H1 (cell line): Measurements from ENCODE around the gene SMIM28. TPM values are rescaled to one million over a fixed set of nuclear protein-coding genes. Genes with fewer than 3 reads are reported as not detected.

Experiments used
- CTCF ChIA-PET: fragments of 300-600 bp; sonication (Branson Sonifier 250); formaldehyde crosslinking; loops from one replicate; lab custom pipeline; 2021; ENCODE audit not compliant: partially characterized antibody; lab: Charles Lee
- POLR2A ChIA-PET: fragments of 300-600 bp; sonication (Branson Sonifier 250); formaldehyde crosslinking; loops from one replicate; lab custom pipeline; 2021; ENCODE audit warnings: inconsistent platforms; ENCODE audit not compliant: partially characterized antibody; lab: Charles Lee
- DNase-seq, 2 experiments: peaks; one replicate each; pipeline versions ENCODE4 v3.0.0 to v3.0.0-alpha.2; 2010 to 2022; ENCODE audit warnings: low spot score in 2 of 2, low read depth in 1 of 2, mixed read lengths in 1 of 2
- FAIRE-seq: peaks from 2 replicates; lab custom pipeline; 2011; peaks lifted over from hg19 to GRCh38; lab: Jason Lieb, UNC
- H2AFZ ChIP-seq: 2 replicates; pipeline ENCODE4 v1.8.1; 2012; ENCODE audit warnings: low read length, inconsistent platforms
- H2AK5ac ChIP-seq: 2 replicates; pipeline ENCODE4 v1.6.1; 2013; ENCODE audit warnings: low read depth, low read length
- H2BK120ac ChIP-seq: replicated peaks from 2 replicates; pipeline ENCODE3; 2013; ENCODE audit warnings: low read depth, low read length, inconsistent platforms
- H2BK12ac ChIP-seq: 2 replicates; pipeline ENCODE4 v1.6.1; 2013; ENCODE audit warnings: low read depth, low read length
- H2BK15ac ChIP-seq: 2 replicates; pipeline ENCODE4 v1.6.1; 2013; ENCODE audit warnings: low read length
- H2BK20ac ChIP-seq: 2 replicates; pipeline ENCODE4 v1.6.1; 2013; ENCODE audit warnings: low read length
- H2BK5ac ChIP-seq: 2 replicates; pipeline ENCODE4 v1.6.1; 2013; ENCODE audit warnings: low read depth, low read length
- H3K14ac ChIP-seq: 2 replicates; pipeline ENCODE4 v1.6.1; 2013; ENCODE audit warnings: inconsistent platforms; ENCODE audit not compliant: insufficient read length
- H3K18ac ChIP-seq: 2 replicates; pipeline ENCODE4 v1.6.1; 2013; ENCODE audit warnings: low read length; ENCODE audit errors: extremely low read depth
- H3K23ac ChIP-seq: 2 replicates; pipeline ENCODE4 v1.6.1; 2013; ENCODE audit warnings: inconsistent platforms; ENCODE audit not compliant: insufficient read length
- H3K23me2 ChIP-seq: 2 replicates; pipeline ENCODE4 v1.6.1; 2013; ENCODE audit warnings: low read depth, low read length
- H3K27ac ChIP-seq: 2 replicates; pipeline ENCODE4 v1.6.1; 2011; ENCODE audit warnings: low read depth, low read length, inconsistent platforms
- H3K27me3 ChIP-seq, 4 experiments: replicated peaks in 1 of 4; 1 replicate in 1 of 4; 2 replicates in 3 of 4; pipeline versions ENCODE4 v1.6.1 to v1.8.1; 2011 to 2013; ENCODE audit warnings: low read length in 3 of 4, mild to moderate bottlenecking in 3 of 4, inconsistent platforms in 2 of 4, mixed read lengths in 2 of 4, moderate library complexity in 1 of 4; ENCODE audit not compliant: control insufficient read depth in 3 of 4, insufficient read depth in 3 of 4; ENCODE audit errors: extremely low read depth in 1 of 4
- H3K36me3 ChIP-seq, 4 experiments: 2 replicates each; pipeline versions ENCODE4 v1.6.1 to v1.8.1; 2011 to 2013; ENCODE audit warnings: mild to moderate bottlenecking in 4 of 4, low read length in 3 of 4, moderate library complexity in 2 of 4, control low read depth in 1 of 4, inconsistent platforms in 1 of 4; ENCODE audit not compliant: insufficient read depth in 4 of 4, control insufficient read depth in 2 of 4
- H3K4ac ChIP-seq: replicated peaks from 2 replicates; pipeline ENCODE3; 2013; ENCODE audit warnings: low read length, low read depth, mixed read lengths, inconsistent platforms; ENCODE audit not compliant: insufficient read length
- H3K4me1 ChIP-seq, 4 experiments: replicated peaks in 1 of 4; 1 replicate in 1 of 4; 2 replicates in 3 of 4; pipeline versions ENCODE4 v1.6.1 to v1.8.1; 2011 to 2013; ENCODE audit warnings: low read length in 3 of 4, inconsistent platforms in 2 of 4, mixed read lengths in 1 of 4; ENCODE audit not compliant: insufficient read depth in 4 of 4, control insufficient read depth in 3 of 4
- H3K4me2 ChIP-seq, 2 experiments: 2 replicates each; pipeline versions ENCODE4 v1.6.1 to v1.8.1; 2011 to 2013; ENCODE audit warnings: low read depth in 2 of 2, low read length in 2 of 2, control low read depth in 1 of 2, inconsistent platforms in 1 of 2, mild to moderate bottlenecking in 1 of 2; ENCODE audit not compliant: insufficient read depth in 1 of 2
- H3K4me3 ChIP-seq, 4 experiments: fragments of 200-600, 300-600 bp in 1 of 4; sonication (generic), shearing (Covaris generic), sonication (Bioruptor Twin) in 1 of 4; 2 replicates each; pipeline versions ENCODE4 v1.5.1 to v1.8.1; 2011 to 2016; ENCODE audit warnings: low read length in 4 of 4, low read depth in 3 of 4, control low read depth in 2 of 4, inconsistent platforms in 2 of 4, mild to moderate bottlenecking in 2 of 4, mixed read lengths in 1 of 4, moderate library complexity in 1 of 4; ENCODE audit not compliant: insufficient read depth in 2 of 4; ENCODE audit errors: extremely low read depth in 1 of 4
- H3K56ac ChIP-seq: replicated peaks from 2 replicates; pipeline ENCODE3; 2013; ENCODE audit warnings: low read depth, mild to moderate bottlenecking, mixed read lengths, low read length, inconsistent platforms; ENCODE audit not compliant: insufficient read length
- H3K79me1 ChIP-seq: 2 replicates; pipeline ENCODE4 v1.6.1; 2013; ENCODE audit warnings: low read depth, low read length, control low read depth
- H3K79me2 ChIP-seq, 2 experiments: 2 replicates each; pipeline versions ENCODE4 v1.6.1 to v1.8.1; 2012 to 2013; ENCODE audit warnings: low read length in 2 of 2, mild to moderate bottlenecking in 2 of 2, inconsistent platforms in 1 of 2; ENCODE audit not compliant: insufficient read depth in 2 of 2, control insufficient read depth in 1 of 2
- H3K9ac ChIP-seq, 4 experiments: replicated peaks in 1 of 4; 1 replicate in 1 of 4; 2 replicates in 3 of 4; pipeline versions ENCODE4 v1.6.1 to v1.8.1; 2011 to 2013; ENCODE audit warnings: low read depth in 3 of 4, low read length in 3 of 4, control low read depth in 2 of 4, mild to moderate bottlenecking in 2 of 4, moderate library complexity in 2 of 4, inconsistent platforms in 1 of 4; ENCODE audit errors: extremely low read depth in 1 of 4
- H3K9me3 ChIP-seq, 2 experiments: 2 replicates each; pipeline versions ENCODE4 v1.6.1 to v1.8.1; 2012 to 2013; ENCODE audit warnings: mild to moderate bottlenecking in 2 of 2, moderate library complexity in 2 of 2, control low read depth in 1 of 2, inconsistent platforms in 1 of 2, low read depth in 1 of 2, low read length in 1 of 2, mixed read lengths in 1 of 2; ENCODE audit not compliant: insufficient read depth in 2 of 2
- H4K20me1 ChIP-seq, 2 experiments: replicated peaks in 1 of 2; 2 replicates each; pipeline versions ENCODE3 to v1.8.1; 2011 to 2013; ENCODE audit warnings: inconsistent platforms in 2 of 2, low read length in 2 of 2, mild to moderate bottlenecking in 1 of 2; ENCODE audit not compliant: insufficient read depth in 2 of 2, control insufficient read depth in 1 of 2
- H4K5ac ChIP-seq: 2 replicates; pipeline ENCODE4 v1.6.1; 2013; ENCODE audit warnings: low read length, low read depth, mixed read lengths, inconsistent platforms; ENCODE audit not compliant: insufficient read length
- H4K8ac ChIP-seq: 2 replicates; pipeline ENCODE4 v1.8.0; 2013; ENCODE audit warnings: mild to moderate bottlenecking, moderate library complexity, low read length, inconsistent platforms; ENCODE audit not compliant: insufficient read depth; ENCODE audit errors: extremely low read depth
- H4K91ac ChIP-seq: replicated peaks from 2 replicates; pipeline ENCODE3; 2013; ENCODE audit warnings: low read length, mixed read lengths, inconsistent platforms; ENCODE audit not compliant: insufficient read length
- NANOG ChIP-seq: IDR thresholded peaks from 2 replicates; pipeline ENCODE4 v1.6.1; 2011; ENCODE audit warnings: low read length, low read depth, mild to moderate bottlenecking, inconsistent platforms; ENCODE audit not compliant: insufficient read depth, poor library complexity, severe bottlenecking
- RXRA ChIP-seq: IDR thresholded peaks from 2 replicates; pipeline ENCODE4 v1.6.1; 2011; ENCODE audit warnings: low read depth, mild to moderate bottlenecking, low read length, moderate library complexity; ENCODE audit not compliant: insufficient read depth
- SAP30 ChIP-seq: fragments of 300-600 bp; sonication (generic); IDR thresholded peaks from 2 replicates; pipeline ENCODE4 v1.7.1; 2012; ENCODE audit warnings: low read length, moderate library complexity, mild to moderate bottlenecking, inconsistent platforms; ENCODE audit not compliant: insufficient read depth, insufficient replicate concordance
- TBP ChIP-seq: IDR thresholded peaks from 2 replicates; pipeline ENCODE4 v1.6.1; 2011; ENCODE audit warnings: low read depth, low read length, improper control_type of control experiment
- WGBS, 2 experiments: shearing (Covaris generic) in 1 of 2; methylation state at CpG; one replicate each; pipeline versions ENCODE4 v1.1.6 to v1.1.7; 2013 to 2015; ENCODE audit warnings: low lambda C conversion rate in 2 of 2, mixed read lengths in 2 of 2, inconsistent platforms in 1 of 2, low coverage in 1 of 2, missing lambda C conversion rate in 1 of 2; ENCODE audit not compliant: insufficient replicate concordance in 2 of 2, insufficient coverage in 1 of 2, insufficient read length in 1 of 2; ENCODE audit errors: extremely low coverage in 1 of 2, missing lambda C conversion rate in 1 of 2; 5-methylcytosine and 5-hydroxymethylcytosine counted together
- polyA plus RNA-seq, 7 experiments: library from polyadenylated mRNA; depleted of rRNA in 3 of 7; stranded (reverse) in 5 of 7; unstranded in 2 of 7; fragments of >200 nt in 5 of 7; fragments of 200-250 nt in 2 of 7; gene quantifications; 1 replicate in 5 of 7; 2 replicates in 1 of 7; 4 replicates in 1 of 7; pipeline versions ENCODE4 v1.2.1 to v1.2.3, GENCODE V29; 2011 to 2013; ENCODE audit warnings: missing spikeins in 2 of 7, mixed read lengths in 2 of 7
- total RNA-seq: library from RNA; stranded (reverse); fragmentation: NEBNext Ultra II Directional; extraction: Animal tissue kit (Norgen Biotek cat#: 25700); gene quantifications from 2 replicates; pipeline ENCODE4 v1.2.1, GENCODE V29; 2021

The SMIM28 gene
- total and polyA plus RNA-seq, 2 of the 8 experiments (the other 6 are each of a cell fraction or from before 2014, with no cell fraction given), result not detected

DNA sequence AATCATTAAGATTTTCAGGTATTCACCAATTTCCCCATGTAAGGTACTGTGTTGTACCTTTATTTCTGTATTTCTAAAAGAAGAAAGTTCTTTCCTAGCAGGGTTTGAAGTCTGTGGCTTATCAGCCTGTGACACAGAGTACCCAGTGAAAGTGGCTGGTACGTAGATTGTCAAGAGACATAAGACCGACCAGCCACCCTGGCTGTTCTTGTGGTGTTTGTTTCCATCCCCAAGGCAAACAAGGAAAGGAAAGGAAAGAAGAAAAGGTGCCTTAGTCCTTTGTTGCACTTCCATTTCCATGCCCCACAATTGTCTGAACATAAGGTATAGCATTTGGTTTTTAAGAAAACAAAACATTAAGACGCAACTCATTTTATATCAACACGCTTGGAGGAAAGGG lies 40.6 kb upstream of the SMIM28 start:
- POLR2A ChIA-PET, result no interaction called here
- no peaks in the 10 kb centered on the region for H3K23me2 ChIP-seq
- no peak for FAIRE-seq

More for the DNA sequence above, 40.6 kb upstream of the SMIM28 start:
- no peak overlapping the region for H2BK12ac ChIP-seq
- CTCF ChIA-PET, result interaction anchor here (1.5 kb wide), 1 partner anchor 50 kb away, joined by 4 read pairs; no protein-coding TSS in a partner anchor
- H3K27ac ChIP-seq, result no peak overlapping the region
- no peaks in the 10 kb centered on the region for H4K20me1 ChIP-seq
- TF ChIP-seq TBP, result no peak
- TF ChIP-seq RXRA, result no peak
- TF ChIP-seq SAP30, result no peak
- no peak for TF ChIP-seq NANOG
- H2BK15ac ChIP-seq, result no peak overlapping the region
- H3K27me3 ChIP-seq, result no peaks in the 10 kb centered on the region
- no peak overlapping the region for H3K56ac ChIP-seq
- 90% methylated on average over 4 of the region's 4 CpGs; no CpG with 5 or more reads in 1 of the 2 experiments for WGBS, 2 experiments
- H3K23ac ChIP-seq, result no peak overlapping the region
- no peak overlapping the region for H2BK120ac ChIP-seq
- H3K4ac ChIP-seq, result no peak overlapping the region
- H3K14ac ChIP-seq, result no peak overlapping the region
- H2AFZ ChIP-seq, result no peak overlapping the region
- no peak overlapping the region for H4K5ac ChIP-seq
- peaks cover under 1 to 7% (median 4%) of the 10 kb centered on the region in 4 experiments; a peak in 5 of 7 replicates for H3K4me1 ChIP-seq
- no peak for DNase-seq
- H2AK5ac ChIP-seq, result no peak overlapping the region
- no peak overlapping the region for H3K9ac ChIP-seq
- H2BK20ac ChIP-seq, result no peak overlapping the region
- no peaks in the 10 kb centered on the region for H3K79me1 ChIP-seq
- no peak overlapping the region for H3K18ac ChIP-seq
- no peak overlapping the region for H4K91ac ChIP-seq
- H3K36me3 ChIP-seq, result peaks cover 0 to 10% (median 5%) of the 10 kb centered on the region in 4 experiments; a peak in 5 of 8 replicates
- H3K4me3 ChIP-seq, result no peak overlapping the region
- H4K8ac ChIP-seq, result no peak overlapping the region
- no peak overlapping the region for H3K4me2 ChIP-seq
- no peaks in the 10 kb centered on the region for H3K79me2 ChIP-seq
- H3K9me3 ChIP-seq, result no peaks in the 10 kb centered on the region
- H2BK5ac ChIP-seq, result no peak overlapping the region
